ENCODE data around the gene RPRM. TPM values are rescaled to one million over a fixed set of nuclear protein-coding genes. Genes with fewer than 3 reads are reported as not detected.

RPRM gene
- polyA plus RNA-seq, 1 experiment: not detected

DNA sequence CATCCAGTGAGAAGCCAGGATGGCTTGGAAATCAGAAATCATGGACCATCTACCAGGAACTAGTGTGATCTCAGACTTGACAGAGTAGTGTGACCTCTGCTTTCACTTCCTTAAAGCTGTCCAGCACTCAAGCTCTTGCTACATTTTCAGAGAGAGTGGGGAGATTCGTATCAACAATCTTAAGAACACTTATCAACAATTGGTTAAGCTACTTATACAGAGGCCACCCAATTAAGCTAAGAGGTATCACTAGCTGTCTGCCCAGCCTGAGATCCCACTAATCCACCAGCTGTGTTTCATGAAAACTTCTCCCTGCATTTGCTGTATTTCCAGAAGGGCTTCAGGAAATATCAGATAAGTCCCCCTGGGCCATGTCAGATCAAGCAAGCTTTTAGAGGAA, 4.2 kb downstream of the RPRM start:
- TF ChIP-seq, protein P1, sequence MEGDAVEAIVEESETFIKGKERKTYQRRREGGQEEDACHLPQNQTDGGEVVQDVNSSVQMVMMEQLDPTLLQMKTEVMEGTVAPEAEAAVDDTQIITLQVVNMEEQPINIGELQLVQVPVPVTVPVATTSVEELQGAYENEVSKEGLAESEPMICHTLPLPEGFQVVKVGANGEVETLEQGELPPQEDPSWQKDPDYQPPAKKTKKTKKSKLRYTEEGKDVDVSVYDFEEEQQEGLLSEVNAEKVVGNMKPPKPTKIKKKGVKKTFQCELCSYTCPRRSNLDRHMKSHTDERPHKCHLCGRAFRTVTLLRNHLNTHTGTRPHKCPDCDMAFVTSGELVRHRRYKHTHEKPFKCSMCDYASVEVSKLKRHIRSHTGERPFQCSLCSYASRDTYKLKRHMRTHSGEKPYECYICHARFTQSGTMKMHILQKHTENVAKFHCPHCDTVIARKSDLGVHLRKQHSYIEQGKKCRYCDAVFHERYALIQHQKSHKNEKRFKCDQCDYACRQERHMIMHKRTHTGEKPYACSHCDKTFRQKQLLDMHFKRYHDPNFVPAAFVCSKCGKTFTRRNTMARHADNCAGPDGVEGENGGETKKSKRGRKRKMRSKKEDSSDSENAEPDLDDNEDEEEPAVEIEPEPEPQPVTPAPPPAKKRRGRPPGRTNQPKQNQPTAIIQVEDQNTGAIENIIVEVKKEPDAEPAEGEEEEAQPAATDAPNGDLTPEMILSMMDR (IDR thresholded peaks at IDR 0.05; ENCODE audit: insufficient read depth, low read depth, low read length): no peak
- no peak for DNase-seq (ENCODE audit: low read depth)
- ChIA-PET CTCF (interaction anchor here (1.1 kb wide), 1 partner anchor 1449 kb away, joined by 3 read pairs; no protein-coding TSS in a partner anchor), POLR2A (no interaction called here)
- H3K27me3 ChIP-seq (ENCODE audit: control insufficient read depth, insufficient read depth, low read length): peaks cover 13% of the 10 kb centered on the region
- no peak overlapping the region for H3K4me3 ChIP-seq (ENCODE audit: low read depth, low read length)
- no peaks in the 10 kb centered on the region for H3K36me3 ChIP-seq (ENCODE audit: control insufficient read depth, insufficient read depth, low read length)

DNA sequence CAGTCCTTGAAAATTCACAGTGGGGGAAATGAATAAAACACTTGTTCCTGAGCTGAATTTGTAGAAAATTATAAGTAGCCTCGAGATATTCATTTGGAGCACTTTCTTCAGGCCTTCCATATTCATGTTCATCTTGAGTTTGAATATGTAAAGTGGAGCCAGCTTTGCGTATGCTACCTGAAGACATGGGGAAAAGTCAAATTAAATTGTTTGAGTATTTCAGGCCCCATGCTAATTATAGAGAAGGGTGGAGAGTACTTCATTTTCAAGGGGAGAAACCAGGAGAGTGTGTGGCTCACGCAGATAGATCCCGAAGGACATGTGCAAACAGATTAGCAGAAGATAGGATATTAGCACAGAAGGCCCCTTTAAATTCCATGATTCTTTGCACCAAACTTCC, 7.7 kb downstream of the RPRM start:
- Histone ChIP-seq H3K4me3 (ENCODE audit: low read depth, low read length) (no peak overlapping the region), H3K27me3 (ENCODE audit: control insufficient read depth, insufficient read depth, low read length) (no peaks in the 10 kb centered on the region; the same call in 1 of the 2 replicates), H3K36me3 (ENCODE audit: control insufficient read depth, insufficient read depth, low read length) (no peaks in the 10 kb centered on the region)
- CTCF ChIA-PET: interaction anchor here (2.7 kb wide), 1 partner anchor 9 kb away, joined by 17 read pairs; the partner anchor contains the start of gene RPRM
- TF ChIP-seq, protein P1 (IDR thresholded peaks at IDR 0.05; ENCODE audit: insufficient read depth, low read depth, low read length): no peak
- POLR2A ChIA-PET: no interaction called here
- DNase-seq (ENCODE audit: low read depth): no peak

DNA sequence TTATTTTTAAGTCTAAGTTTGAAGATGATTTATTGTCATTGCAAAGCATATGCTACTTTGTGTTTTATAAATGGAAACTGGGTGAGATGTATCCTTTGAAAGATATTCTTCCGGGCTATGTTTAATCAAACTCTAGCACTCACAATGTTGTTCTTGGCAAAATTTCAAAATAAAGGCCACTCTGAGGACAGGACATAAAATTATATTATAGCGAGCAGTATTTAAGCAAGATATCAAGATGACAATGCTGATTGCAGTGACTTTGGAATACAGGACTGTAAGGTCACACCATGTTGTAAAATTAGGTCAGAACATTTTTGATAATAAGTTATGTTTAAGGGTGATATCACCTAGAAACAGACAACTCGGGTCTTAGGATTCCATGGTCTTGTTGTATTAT, 14.2 kb downstream of the RPRM start:
- no peaks in the 10 kb centered on the region for H3K36me3 ChIP-seq (ENCODE audit: control insufficient read depth, insufficient read depth, low read length)
- H3K4me3 ChIP-seq (ENCODE audit: low read depth, low read length): no peak overlapping the region
- no peak for DNase-seq (ENCODE audit: low read depth)
- H3K27me3 ChIP-seq (ENCODE audit: control insufficient read depth, insufficient read depth, low read length): no peaks in the 10 kb centered on the region
- ChIA-PET CTCF (no interaction called here), POLR2A (no interaction called here)
- TF ChIP-seq, protein P1 (IDR thresholded peaks at IDR 0.05; ENCODE audit: insufficient read depth, low read depth, low read length): no peak

GRCh38 chr2:153462338-153462859, 16.2 kb downstream of the RPRM start:
- no peaks in the 10 kb centered on the region for H3K36me3 ChIP-seq (ENCODE audit: control insufficient read depth, insufficient read depth, low read length)
- TF ChIP-seq, protein P1 (IDR thresholded peaks at IDR 0.05; ENCODE audit: insufficient read depth, low read depth, low read length): no peak
- H3K4me3 ChIP-seq (ENCODE audit: low read depth, low read length): no peak overlapping the region
- H3K27me3 ChIP-seq (ENCODE audit: control insufficient read depth, insufficient read depth, low read length): no peaks in the 10 kb centered on the region
- ChIA-PET CTCF (interaction anchor here (1.6 kb wide), 1 partner anchor 16 kb away, joined by 6 read pairs; the partner anchor contains the start of gene RPRM), POLR2A (no interaction called here)
- no peak for DNase-seq (ENCODE audit: low read depth)

DNA sequence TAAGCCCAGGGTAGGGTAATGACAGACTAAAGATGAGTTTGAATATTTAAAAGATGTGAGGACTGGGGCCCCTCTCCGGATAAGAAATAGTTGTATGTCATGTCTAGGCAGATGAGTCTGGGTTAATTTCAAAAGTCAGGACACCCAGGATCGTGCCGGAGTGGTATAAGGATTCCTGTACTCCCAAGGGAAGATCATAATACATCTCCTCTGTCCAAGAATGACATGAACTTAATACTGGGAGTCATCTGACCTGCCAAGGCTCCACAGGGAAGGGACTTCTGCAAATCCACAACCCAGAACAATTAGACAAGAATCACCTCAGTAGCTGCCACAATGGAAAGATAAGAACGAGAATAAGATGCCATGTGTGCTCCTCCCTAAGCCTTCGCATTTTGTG, 17.1 kb downstream of the RPRM start:
- ChIA-PET CTCF (interaction anchor here (1.6 kb wide), 1 partner anchor 17 kb away, joined by 6 read pairs; the partner anchor contains the start of gene RPRM), POLR2A (no interaction called here)
- Histone ChIP-seq H3K4me3 (ENCODE audit: low read depth, low read length) (no peak overlapping the region), H3K27me3 (ENCODE audit: control insufficient read depth, insufficient read depth, low read length) (no peaks in the 10 kb centered on the region), H3K36me3 (ENCODE audit: control insufficient read depth, insufficient read depth, low read length) (no peaks in the 10 kb centered on the region)
- TF ChIP-seq, protein P1 (IDR thresholded peaks at IDR 0.05; ENCODE audit: insufficient read depth, low read depth, low read length): no peak
- DNase-seq (ENCODE audit: low read depth): no peak

All from BJ (cell line).